Endodermal cell (in vitro differentiated cells): ENCODE results near the gene MYCN. TPM values are rescaled to one million over a fixed set of nuclear protein-coding genes. Genes with fewer than 3 reads are reported as not detected.
"Not testable (repeated sequence)": the region's sequence is repeated elsewhere in the genome, so short reads cannot be mapped to it uniquely, and the experiment has no call there.

Source experiments
- DNase-seq: peaks from one replicate; pipeline ENCODE4 v3.0.0-alpha.2; 2017
- H3K27ac ChIP-seq: 2 replicates; pipeline ENCODE4 v1.5.1; 2013; ENCODE audit warnings: mild to moderate bottlenecking, low read depth, low read length, moderate library complexity
- H3K27me3 ChIP-seq: 2 replicates; pipeline ENCODE4 v1.6.1; 2013; ENCODE audit warnings: mild to moderate bottlenecking, low read length, moderate library complexity; ENCODE audit not compliant: insufficient read depth, control insufficient read depth, poor library complexity, severe bottlenecking
- H3K36me3 ChIP-seq: 2 replicates; pipeline ENCODE4 v1.7.0; 2013; ENCODE audit warnings: mild to moderate bottlenecking, low read length, moderate library complexity; ENCODE audit not compliant: control insufficient read depth, insufficient read depth
- H3K4me1 ChIP-seq: one replicate; pipeline ENCODE4 v1.7.0; 2013; ENCODE audit warnings: low read length; ENCODE audit not compliant: control insufficient read depth, insufficient read depth
- H3K4me3 ChIP-seq: 2 replicates; pipeline ENCODE4 v1.5.1; 2013; ENCODE audit warnings: mild to moderate bottlenecking, low read length, moderate library complexity
- H3K9ac ChIP-seq: 2 replicates; pipeline ENCODE4 v1.6.1; 2013; ENCODE audit warnings: mild to moderate bottlenecking, low read length, moderate library complexity; ENCODE audit not compliant: poor library complexity, severe bottlenecking; ENCODE audit errors: extremely low read depth
- H3K9me3 ChIP-seq: 2 replicates; pipeline ENCODE4 v1.6.1; 2013; ENCODE audit warnings: mild to moderate bottlenecking, low read length, moderate library complexity; ENCODE audit not compliant: control insufficient read depth
- H3K27ac Mint-ChIP-seq: 2 replicates; pipeline ENCODE4 v1.8.0; 2020; ENCODE audit warnings: mixed read lengths
- H3K27me3 Mint-ChIP-seq: 2 replicates; pipeline ENCODE4 v1.8.0; 2021; ENCODE audit warnings: mild to moderate bottlenecking, mixed read lengths; ENCODE audit not compliant: insufficient read depth
- H3K36me3 Mint-ChIP-seq: 2 replicates; pipeline ENCODE4 v1.8.0; 2020; ENCODE audit warnings: low read depth, mixed read lengths
- H3K4me1 Mint-ChIP-seq: 2 replicates; pipeline ENCODE4 v1.8.0; 2020; ENCODE audit warnings: mixed read lengths
- H3K4me3 Mint-ChIP-seq: 2 replicates; pipeline ENCODE4 v1.8.0; 2020; ENCODE audit warnings: mild to moderate bottlenecking, moderate library complexity, mixed read lengths
- H3K9me3 Mint-ChIP-seq: 2 replicates; pipeline ENCODE4 v1.8.0; 2020; ENCODE audit warnings: mild to moderate bottlenecking, mixed read lengths
- CTCF ChIP-seq: fragments of 200-600 bp; sonication (generic); conservative IDR thresholded peaks from 2 replicates; pipeline ENCODE4 v1.5.0; 2021; ENCODE audit warnings: antibody characterized with exemption, mild to moderate bottlenecking
- WGBS, 2 experiments: methylation state at CpG; one replicate each; pipeline versions ENCODE4 v1.1.5 to v1.1.7; 2013; ENCODE audit warnings: missing lambda C conversion rate in 2 of 2, mixed read lengths in 1 of 2; ENCODE audit not compliant: insufficient coverage in 1 of 2, insufficient read length in 1 of 2; 5-methylcytosine and 5-hydroxymethylcytosine counted together
- total RNA-seq, 2 donors: library from RNA; stranded (reverse); fragmentation: NEBNext Ultra II Directional in 1 of 2; extraction: Animal tissue kit (Norgen Biotek cat#: 25700) in 1 of 2; gene quantifications; 2 replicates in 1 of 2; 3 replicates in 1 of 2; pipeline ENCODE4 v1.2.1, GENCODE V29; 2021

MYCN gene
- total RNA-seq, 2 donors from 2014 or later = 36.8 to 52.3 TPM

GRCh38 chr2:15927551-15928218, 12.7 kb upstream of the MYCN start:
- Mint-ChIP-seq H3K36me3 (no peaks in the 10 kb centered on the region), H3K9me3 (peaks cover 4% of the 10 kb centered on the region), H3K27ac (no peak overlapping the region), H3K4me1 (no peaks in the 10 kb centered on the region), H3K27me3 (no peaks in the 10 kb centered on the region), H3K4me3 (no peak overlapping the region)
- no peaks in the 10 kb centered on the region for H3K36me3 ChIP-seq
- peak; percentile 39 for DNase-seq
- H3K4me1 ChIP-seq = no peaks in the 10 kb centered on the region
- H3K9ac ChIP-seq = no peak overlapping the region
- no peaks in the 10 kb centered on the region for H3K9me3 ChIP-seq
- 92 to 95% methylated on average over 10 to 11 of the region's 11 CpGs for WGBS, 2 experiments
- H3K27me3 ChIP-seq = no peaks in the 10 kb centered on the region
- H3K4me3 ChIP-seq = no peak overlapping the region
- TF ChIP-seq CTCF = no peak
- no peak overlapping the region for H3K27ac ChIP-seq

- H3K27ac ChIP-seq, H3K4me3 ChIP-seq, H3K36me3 ChIP-seq, H3K9me3 ChIP-seq, H3K4me1 Mint-ChIP-seq, H3K9ac ChIP-seq, H3K36me3 Mint-ChIP-seq, H3K27me3 ChIP-seq, H3K27me3 Mint-ChIP-seq, H3K9me3 Mint-ChIP-seq, H3K4me1 ChIP-seq, H3K27ac Mint-ChIP-seq, H3K4me3 Mint-ChIP-seq, DNase-seq: not testable (repeated sequence)
- 96 to 100% methylated on average over 3 of the region's 3 CpGs for WGBS, 2 experiments
Observed at GRCh38 chr2:15929008-15929407, 11.3 kb upstream of the MYCN start.

- no peak for TF ChIP-seq CTCF
- H3K4me1 ChIP-seq = no peaks in the 10 kb centered on the region
- H3K4me3 Mint-ChIP-seq = no peak overlapping the region
Observed at GRCh38 chr2:15929861-15930260, 10.5 kb upstream of the MYCN start.

More at GRCh38 chr2:15929861-15930260, 10.5 kb upstream of the MYCN start:
- Mint-ChIP-seq H3K36me3 (no peaks in the 10 kb centered on the region), H3K27ac (no peak overlapping the region), H3K27me3 (no peaks in the 10 kb centered on the region), H3K9me3 (peaks cover 4% of the 10 kb centered on the region), H3K4me1 (no peaks in the 10 kb centered on the region)
- 88 to 100% methylated on average over 2 to 4 of the region's 5 CpGs for WGBS, 2 experiments
- H3K9me3 ChIP-seq = no peaks in the 10 kb centered on the region
- no peak overlapping the region for H3K4me3 ChIP-seq
- no peak for DNase-seq
- no peak overlapping the region for H3K27ac ChIP-seq
- H3K9ac ChIP-seq = no peak overlapping the region
- no peaks in the 10 kb centered on the region for H3K27me3 ChIP-seq
- H3K36me3 ChIP-seq = no peaks in the 10 kb centered on the region
